GM12801 (cell line): ENCODE data around the gene BCAS3.

ENCODE experiments used
- TF ChIP-seq, protein P1 (sequence below): IDR thresholded peaks from one replicate; pipeline ENCODE4 v1.5.1; 2011; ENCODE audit warnings: control low read depth; ENCODE audit not compliant: insufficient read length; ENCODE audit errors: extremely low read depth

BCAS3 gene

DNA sequence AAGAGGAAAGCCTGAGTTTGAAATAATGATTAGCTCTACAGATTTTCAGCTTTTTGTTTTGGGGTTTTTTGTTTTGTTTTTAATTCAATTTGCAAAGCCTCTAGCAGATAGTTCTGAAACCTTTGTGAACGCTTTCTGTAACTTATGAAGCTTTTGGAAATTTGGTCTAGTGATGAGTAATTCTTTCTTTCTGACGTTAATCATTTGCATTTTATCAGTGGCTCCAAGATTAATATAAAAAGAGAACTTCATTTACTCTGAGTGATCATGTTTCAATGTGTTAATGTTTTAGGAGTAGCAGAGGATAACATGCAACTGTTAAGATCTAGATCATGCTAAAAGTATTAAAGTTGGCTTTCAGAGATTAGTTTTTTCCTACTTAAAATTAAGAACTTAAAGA lies 561.7 kb downstream of the BCAS3 start:
- TF ChIP-seq, protein P1, sequence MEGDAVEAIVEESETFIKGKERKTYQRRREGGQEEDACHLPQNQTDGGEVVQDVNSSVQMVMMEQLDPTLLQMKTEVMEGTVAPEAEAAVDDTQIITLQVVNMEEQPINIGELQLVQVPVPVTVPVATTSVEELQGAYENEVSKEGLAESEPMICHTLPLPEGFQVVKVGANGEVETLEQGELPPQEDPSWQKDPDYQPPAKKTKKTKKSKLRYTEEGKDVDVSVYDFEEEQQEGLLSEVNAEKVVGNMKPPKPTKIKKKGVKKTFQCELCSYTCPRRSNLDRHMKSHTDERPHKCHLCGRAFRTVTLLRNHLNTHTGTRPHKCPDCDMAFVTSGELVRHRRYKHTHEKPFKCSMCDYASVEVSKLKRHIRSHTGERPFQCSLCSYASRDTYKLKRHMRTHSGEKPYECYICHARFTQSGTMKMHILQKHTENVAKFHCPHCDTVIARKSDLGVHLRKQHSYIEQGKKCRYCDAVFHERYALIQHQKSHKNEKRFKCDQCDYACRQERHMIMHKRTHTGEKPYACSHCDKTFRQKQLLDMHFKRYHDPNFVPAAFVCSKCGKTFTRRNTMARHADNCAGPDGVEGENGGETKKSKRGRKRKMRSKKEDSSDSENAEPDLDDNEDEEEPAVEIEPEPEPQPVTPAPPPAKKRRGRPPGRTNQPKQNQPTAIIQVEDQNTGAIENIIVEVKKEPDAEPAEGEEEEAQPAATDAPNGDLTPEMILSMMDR, result no peak

DNA sequence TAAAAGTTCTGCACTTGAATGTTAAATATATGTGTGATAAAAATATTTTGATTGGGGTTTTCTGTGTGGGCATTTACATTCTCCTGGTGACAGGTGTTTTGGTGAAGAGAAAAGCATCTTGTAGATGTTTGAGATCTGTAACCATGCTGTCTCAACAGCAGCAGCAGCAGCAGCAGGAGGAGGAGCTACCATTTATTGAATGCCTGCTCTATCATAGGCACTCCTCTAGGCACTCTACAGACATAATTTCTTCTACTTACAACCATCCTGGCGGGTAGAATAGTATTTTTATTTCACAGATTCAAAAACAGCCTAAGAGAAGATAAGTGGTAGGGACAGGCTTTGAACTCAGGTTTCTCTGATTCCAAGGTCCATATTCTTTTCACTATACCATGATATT lies 562.3 kb downstream of the BCAS3 start:
- TF ChIP-seq, protein P1, result no peak

DNA sequence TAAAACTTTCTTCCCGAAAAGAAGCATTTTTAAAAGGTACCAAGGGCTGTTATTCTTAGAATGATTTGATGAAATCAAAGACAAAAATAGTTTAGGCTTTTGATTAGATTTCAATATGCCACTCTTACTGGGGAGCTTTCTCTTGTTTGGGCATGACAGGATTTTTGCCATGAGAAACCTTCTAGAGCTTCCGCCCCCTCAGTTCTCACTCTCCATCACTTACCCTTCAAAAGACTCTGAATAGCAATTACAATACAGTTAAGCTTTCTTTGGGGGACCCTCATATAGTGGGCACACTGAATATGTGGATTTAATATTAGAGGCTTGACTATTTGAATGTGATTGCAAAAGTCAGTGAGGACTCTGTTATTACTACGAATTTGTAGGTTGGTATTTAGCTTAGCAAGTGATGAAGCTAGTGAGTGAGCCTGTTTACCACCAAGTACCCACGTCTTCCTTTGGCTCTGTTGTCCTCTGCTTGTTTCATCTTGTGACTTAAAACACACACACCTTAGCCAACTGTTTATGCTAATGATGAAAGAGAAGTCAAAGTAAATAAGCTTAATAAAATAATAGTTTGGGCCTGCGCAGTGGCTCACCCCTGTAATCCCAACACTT lies 563.3 kb downstream of the BCAS3 start:
- TF ChIP-seq, protein P1, result no peak

DNA sequence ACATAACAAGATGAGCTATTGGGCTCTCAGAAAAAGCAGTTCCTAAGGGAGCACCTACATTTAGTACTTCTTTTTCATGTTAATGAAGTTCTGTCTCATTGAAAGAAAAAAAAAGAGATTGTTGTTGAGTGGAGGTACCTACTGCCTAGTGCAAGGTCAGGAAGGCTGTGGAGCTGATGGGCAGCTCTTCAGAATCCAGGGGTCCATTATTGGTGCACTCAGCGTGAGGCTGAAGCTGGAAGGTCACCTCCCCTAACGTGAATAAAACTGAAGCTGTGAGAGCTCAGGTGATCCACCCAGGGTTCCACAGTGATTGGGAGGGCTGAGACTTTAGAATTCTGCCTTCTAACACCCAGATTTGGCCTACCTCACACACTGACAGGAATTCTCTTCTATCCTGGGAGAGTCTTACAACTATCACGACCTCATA lies 568.1 kb downstream of the BCAS3 start:
- TF ChIP-seq, protein P1, result no peak

DNA sequence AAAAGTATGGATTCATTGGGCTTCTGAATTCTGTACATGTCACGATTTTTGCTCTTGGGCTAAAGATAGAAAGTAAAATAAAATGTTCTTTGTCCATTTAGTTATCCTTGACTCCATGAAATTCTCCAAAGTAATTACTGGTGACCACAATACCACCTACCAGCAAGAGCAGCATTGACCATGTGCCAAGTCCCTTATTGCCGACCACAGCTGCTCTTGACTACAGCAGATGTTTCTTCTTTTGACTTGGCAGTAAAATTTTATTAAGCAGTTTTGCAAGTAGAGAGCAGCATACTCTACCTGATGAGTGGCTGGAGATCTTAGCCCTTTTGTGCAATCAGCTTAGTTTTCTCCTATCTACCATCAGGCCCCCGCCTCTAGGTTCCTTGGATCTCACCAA lies 569.8 kb downstream of the BCAS3 start:
- TF ChIP-seq, protein P1, result no peak

DNA sequence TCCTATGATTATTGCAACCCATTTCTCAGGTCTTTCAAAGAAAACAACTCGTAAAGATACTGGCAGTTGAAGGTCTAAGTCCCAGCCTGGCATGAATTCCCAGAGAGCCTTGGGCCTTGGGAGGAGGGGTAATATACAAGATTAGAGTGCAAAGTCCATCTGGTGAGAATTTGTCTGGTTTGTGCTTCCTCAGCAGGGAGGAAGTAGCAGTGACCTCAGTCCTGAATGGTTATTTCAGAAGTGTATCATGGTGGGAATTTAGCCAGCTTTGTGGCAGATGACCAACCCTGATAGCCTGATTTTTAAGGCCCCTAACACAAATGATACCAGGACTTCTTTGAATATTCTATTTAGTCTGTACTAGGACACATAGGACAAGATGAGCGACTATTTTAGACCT lies 570.7 kb downstream of the BCAS3 start:
- TF ChIP-seq, protein P1, result no peak

DNA sequence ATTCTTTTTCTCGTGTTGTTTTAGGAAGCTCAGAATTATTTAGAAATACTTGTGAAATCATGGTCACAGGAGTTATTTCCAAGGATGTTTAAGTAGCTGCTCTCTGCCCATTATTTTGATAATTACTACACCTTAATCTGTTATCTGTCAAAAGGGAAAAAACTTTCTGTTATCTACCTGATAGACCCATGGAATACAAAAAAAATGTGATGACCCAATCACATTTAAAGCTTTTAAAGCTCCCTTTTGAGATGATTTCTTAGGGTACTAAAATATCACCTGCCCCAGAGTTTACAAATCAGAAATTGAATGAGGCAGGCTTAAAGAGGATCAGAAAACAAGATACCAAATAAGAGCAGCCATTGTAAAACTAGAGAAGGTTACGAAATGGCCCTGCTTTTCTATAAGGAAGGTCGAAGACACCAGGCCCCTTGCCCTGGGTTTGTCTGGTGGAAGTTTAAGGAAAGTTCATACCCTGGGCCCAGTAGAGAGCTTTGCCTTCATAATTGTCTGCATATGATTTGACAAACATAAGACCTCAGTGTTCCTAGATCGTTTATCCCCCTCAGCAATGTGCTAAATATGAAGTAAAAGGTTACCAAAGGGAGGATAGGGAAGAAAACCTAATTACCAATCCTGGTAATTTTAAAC lies 572.1 kb downstream of the BCAS3 start:
- TF ChIP-seq, protein P1, result no peak
